Breast epithelium (tissue), 3 donors: Measurements from ENCODE around the gene PLXNA3.

Experiments
- POLR2A ChIP-seq: fragments of 450-650 bp; IDR thresholded peaks from one replicate; pipeline ENCODE4 v1.6.1; 2016; ENCODE audit warnings: antibody characterized with exemption, mild to moderate bottlenecking, moderate library complexity
- POLR2AphosphoS5 ChIP-seq, 3 donors: sonication (generic); formaldehyde crosslinking; IDR thresholded peaks; one replicate each; pipeline ENCODE4 v1.6.1; 2017; ENCODE audit warnings: antibody characterized with exemption in 3 of 3
- TF ChIP-seq, protein P1 (sequence below), 3 donors: fragments of 450-650 bp; IDR thresholded peaks; one replicate each; pipeline ENCODE4 v1.5.1; 2016 to 2017; ENCODE audit warnings: antibody characterized with exemption in 3 of 3, mild to moderate bottlenecking in 3 of 3, moderate library complexity in 3 of 3

DNA sequence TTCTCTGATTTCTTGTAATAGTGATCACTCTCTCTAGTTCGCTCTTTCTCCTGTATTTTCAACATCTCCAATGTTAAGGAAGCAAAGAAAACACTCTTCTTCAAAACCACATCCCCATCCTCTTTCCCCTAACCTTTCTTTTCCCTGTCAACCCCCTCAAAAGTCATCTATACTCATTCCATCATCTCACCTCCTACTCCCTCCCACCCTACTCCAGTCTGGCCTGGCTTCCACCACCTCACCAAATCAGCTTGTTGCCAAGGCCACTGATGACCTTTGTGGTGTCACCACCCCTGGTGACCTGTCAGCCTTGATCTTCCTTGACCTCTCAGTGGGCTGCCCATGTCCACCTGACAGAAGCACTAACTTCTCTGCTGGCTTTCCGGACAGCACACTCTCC lies 55.6 kb downstream of the PLXNA3 start:
- TF ChIP-seq, protein P1, sequence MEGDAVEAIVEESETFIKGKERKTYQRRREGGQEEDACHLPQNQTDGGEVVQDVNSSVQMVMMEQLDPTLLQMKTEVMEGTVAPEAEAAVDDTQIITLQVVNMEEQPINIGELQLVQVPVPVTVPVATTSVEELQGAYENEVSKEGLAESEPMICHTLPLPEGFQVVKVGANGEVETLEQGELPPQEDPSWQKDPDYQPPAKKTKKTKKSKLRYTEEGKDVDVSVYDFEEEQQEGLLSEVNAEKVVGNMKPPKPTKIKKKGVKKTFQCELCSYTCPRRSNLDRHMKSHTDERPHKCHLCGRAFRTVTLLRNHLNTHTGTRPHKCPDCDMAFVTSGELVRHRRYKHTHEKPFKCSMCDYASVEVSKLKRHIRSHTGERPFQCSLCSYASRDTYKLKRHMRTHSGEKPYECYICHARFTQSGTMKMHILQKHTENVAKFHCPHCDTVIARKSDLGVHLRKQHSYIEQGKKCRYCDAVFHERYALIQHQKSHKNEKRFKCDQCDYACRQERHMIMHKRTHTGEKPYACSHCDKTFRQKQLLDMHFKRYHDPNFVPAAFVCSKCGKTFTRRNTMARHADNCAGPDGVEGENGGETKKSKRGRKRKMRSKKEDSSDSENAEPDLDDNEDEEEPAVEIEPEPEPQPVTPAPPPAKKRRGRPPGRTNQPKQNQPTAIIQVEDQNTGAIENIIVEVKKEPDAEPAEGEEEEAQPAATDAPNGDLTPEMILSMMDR (IDR thresholded peaks at IDR 0.05): no peak
- TF ChIP-seq POLR2AphosphoS5 (IDR thresholded peaks at IDR 0.05) (no peak), POLR2A (no peak)
